Measurements from ENCODE around the gene EIF4G3.

EIF4G3 gene

DNA sequence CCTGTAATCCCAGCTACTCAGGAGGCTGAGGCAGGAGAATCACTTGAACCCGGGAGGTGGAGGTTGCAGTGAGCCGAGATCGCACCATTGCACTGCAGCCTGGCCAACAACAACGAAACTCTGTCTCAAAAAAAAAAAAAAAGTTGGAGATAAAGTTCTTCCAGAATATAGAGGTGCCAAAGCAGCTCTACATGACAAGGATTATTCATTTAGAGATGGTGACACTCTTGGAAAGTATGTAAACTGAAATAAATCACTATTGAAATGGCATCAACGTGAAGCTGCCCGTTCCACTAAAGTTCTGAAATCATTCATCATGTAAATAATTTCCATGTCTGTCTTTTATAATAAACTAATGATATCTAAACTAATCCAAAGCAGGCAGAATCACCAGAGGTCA, 14.9 kb downstream of the EIF4G3 start:
- Histone ChIP-seq H3K9ac (no peak overlapping the region), H3K27ac (no peak overlapping the region), H3K4me3 (IDR thresholded peaks at IDR 0.05; ENCODE audit: insufficient read depth, low read depth, low read length) (no peak overlapping the region), H3K4me2 (no peak overlapping the region), H3K4me1 (ENCODE audit: low read depth, poor library complexity, severe bottlenecking) (peaks cover 4% of the 10 kb centered on the region), H2AFZ (ENCODE audit: low read depth) (no peak overlapping the region), H3K27me3 (ENCODE audit: insufficient read depth, low read depth) (no peaks in the 10 kb centered on the region), H3K36me3 (ENCODE audit: insufficient read depth) (no peaks in the 10 kb centered on the region), H4K20me1 (ENCODE audit: insufficient read depth) (no peaks in the 10 kb centered on the region), H3K79me2 (ENCODE audit: insufficient read depth, low read depth) (peaks cover 33% of the 10 kb centered on the region; the same call in 1 of the 2 replicates)
- TF ChIP-seq, protein P1, sequence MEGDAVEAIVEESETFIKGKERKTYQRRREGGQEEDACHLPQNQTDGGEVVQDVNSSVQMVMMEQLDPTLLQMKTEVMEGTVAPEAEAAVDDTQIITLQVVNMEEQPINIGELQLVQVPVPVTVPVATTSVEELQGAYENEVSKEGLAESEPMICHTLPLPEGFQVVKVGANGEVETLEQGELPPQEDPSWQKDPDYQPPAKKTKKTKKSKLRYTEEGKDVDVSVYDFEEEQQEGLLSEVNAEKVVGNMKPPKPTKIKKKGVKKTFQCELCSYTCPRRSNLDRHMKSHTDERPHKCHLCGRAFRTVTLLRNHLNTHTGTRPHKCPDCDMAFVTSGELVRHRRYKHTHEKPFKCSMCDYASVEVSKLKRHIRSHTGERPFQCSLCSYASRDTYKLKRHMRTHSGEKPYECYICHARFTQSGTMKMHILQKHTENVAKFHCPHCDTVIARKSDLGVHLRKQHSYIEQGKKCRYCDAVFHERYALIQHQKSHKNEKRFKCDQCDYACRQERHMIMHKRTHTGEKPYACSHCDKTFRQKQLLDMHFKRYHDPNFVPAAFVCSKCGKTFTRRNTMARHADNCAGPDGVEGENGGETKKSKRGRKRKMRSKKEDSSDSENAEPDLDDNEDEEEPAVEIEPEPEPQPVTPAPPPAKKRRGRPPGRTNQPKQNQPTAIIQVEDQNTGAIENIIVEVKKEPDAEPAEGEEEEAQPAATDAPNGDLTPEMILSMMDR (conservative IDR thresholded peaks at IDR 0.05; ENCODE audit: low read depth, low read length) = no peak

DNA sequence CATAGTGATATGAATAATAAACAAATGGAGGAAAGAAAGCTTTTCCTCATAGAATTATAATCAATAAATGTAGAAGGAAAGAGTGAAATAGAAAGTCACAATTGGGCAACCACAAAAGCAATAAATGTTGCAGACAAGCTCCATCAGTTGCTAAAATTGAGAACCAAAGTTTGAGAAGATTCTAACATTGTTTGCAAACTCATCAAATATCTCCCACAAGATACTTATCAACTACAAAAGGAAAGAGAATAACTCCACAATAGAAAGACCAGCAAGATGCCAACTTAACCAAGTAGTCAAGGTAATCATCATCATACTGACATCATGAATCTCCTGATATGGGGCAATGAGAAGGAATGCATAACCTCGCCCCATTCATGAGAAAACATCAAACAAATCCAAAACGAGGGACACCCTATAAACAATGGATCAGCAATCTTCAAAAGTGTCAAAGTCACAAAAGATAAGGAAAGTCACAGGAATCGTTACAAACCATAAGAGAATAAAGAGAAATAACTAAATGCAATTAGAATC, 16.4 kb downstream of the EIF4G3 start:
- H3K27me3 ChIP-seq (ENCODE audit: insufficient read depth, low read depth) = no peaks in the 10 kb centered on the region
- H3K36me3 ChIP-seq (ENCODE audit: insufficient read depth) = no peaks in the 10 kb centered on the region
- no peak overlapping the region for H3K4me3 ChIP-seq (IDR thresholded peaks at IDR 0.05; ENCODE audit: insufficient read depth, low read depth, low read length)
- no peak overlapping the region for H3K4me2 ChIP-seq
- peaks cover 17% of the 10 kb centered on the region for H3K4me1 ChIP-seq (ENCODE audit: low read depth, poor library complexity, severe bottlenecking)
- H3K9ac ChIP-seq = no peak overlapping the region
- H4K20me1 ChIP-seq (ENCODE audit: insufficient read depth) = no peaks in the 10 kb centered on the region
- no peak overlapping the region for H3K27ac ChIP-seq
- H3K79me2 ChIP-seq (ENCODE audit: insufficient read depth, low read depth) = peaks cover 26% of the 10 kb centered on the region; the same call in 1 of the 2 replicates
- no peak overlapping the region for H2AFZ ChIP-seq (ENCODE audit: low read depth)
- TF ChIP-seq, protein P1 (conservative IDR thresholded peaks at IDR 0.05; ENCODE audit: low read depth, low read length) = no peak

DNA sequence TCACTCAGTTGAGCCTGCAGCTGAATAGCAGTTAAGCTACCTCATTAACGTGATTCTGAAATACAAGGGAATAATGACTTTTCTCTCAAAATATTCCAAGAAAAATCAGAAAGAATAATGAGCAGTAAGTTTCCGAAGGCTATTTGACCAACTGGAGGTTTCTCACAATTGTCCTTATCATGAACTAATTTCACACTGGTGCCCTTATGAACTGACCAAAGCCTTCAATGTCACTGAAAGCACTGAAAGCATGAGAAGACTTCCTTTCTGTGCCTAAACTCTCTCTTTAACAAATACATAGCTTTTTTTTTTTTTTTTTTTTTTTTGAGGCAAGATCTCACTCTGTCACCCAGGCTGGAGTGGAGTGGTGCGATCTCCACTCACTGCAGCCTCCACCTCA, 18.8 kb downstream of the EIF4G3 start:
- Histone ChIP-seq H4K20me1 (ENCODE audit: insufficient read depth) (no peaks in the 10 kb centered on the region), H3K27me3 (ENCODE audit: insufficient read depth, low read depth) (no peaks in the 10 kb centered on the region), H3K9ac (no peak overlapping the region), H3K79me2 (ENCODE audit: insufficient read depth, low read depth) (peaks cover 22% of the 10 kb centered on the region; the same call in 1 of the 2 replicates), H3K36me3 (ENCODE audit: insufficient read depth) (no peaks in the 10 kb centered on the region), H3K27ac (no peak overlapping the region), H3K4me1 (ENCODE audit: low read depth, poor library complexity, severe bottlenecking) (peaks cover 37% of the 10 kb centered on the region), H2AFZ (ENCODE audit: low read depth) (no peak overlapping the region), H3K4me2 (no peak overlapping the region), H3K4me3 (IDR thresholded peaks at IDR 0.05; ENCODE audit: insufficient read depth, low read depth, low read length) (no peak overlapping the region)
- TF ChIP-seq, protein P1 (conservative IDR thresholded peaks at IDR 0.05; ENCODE audit: low read depth, low read length) = no peak

DNA sequence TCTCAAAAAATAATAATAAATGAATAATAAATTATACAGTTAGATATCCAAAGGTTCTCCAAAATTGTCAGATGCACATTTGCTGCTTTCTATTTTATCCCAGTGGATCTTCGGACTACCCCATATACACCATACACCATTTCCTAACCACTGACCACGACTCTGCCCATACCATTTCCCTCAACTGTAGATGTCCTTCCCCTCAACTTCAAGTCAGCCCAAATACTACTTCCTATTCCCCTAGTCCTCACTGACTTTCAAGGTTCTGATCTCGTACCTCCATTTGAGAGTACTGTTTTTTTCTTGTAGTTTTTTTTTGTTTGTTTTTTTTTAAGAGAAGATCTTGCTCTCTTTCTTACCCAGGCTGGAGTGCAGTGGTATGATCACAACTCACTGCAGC, 19.6 kb downstream of the EIF4G3 start:
- Histone ChIP-seq H3K4me3 (IDR thresholded peaks at IDR 0.05; ENCODE audit: insufficient read depth, low read depth, low read length) (no peak overlapping the region), H3K4me1 (ENCODE audit: low read depth, poor library complexity, severe bottlenecking) (peaks cover 37% of the 10 kb centered on the region), H4K20me1 (ENCODE audit: insufficient read depth) (no peaks in the 10 kb centered on the region), H3K27me3 (ENCODE audit: insufficient read depth, low read depth) (no peaks in the 10 kb centered on the region), H3K79me2 (ENCODE audit: insufficient read depth, low read depth) (peaks cover 19% of the 10 kb centered on the region; the same call in 1 of the 2 replicates), H3K9ac (no peak overlapping the region), H3K36me3 (ENCODE audit: insufficient read depth) (no peaks in the 10 kb centered on the region), H2AFZ (ENCODE audit: low read depth) (no peak overlapping the region), H3K27ac (no peak overlapping the region), H3K4me2 (no peak overlapping the region)
- TF ChIP-seq, protein P1 (conservative IDR thresholded peaks at IDR 0.05; ENCODE audit: low read depth, low read length) = no peak
